Neural cell (in vitro differentiated cells): ENCODE results near the gene CHIA. TPM values are rescaled to one million over a fixed set of nuclear protein-coding genes. Genes with fewer than 3 reads are reported as not detected.

ENCODE experiments used
- H2AFZ ChIP-seq: fragments of 200-600, 300-800 bp; sonication (generic), shearing (Covaris generic); 2 replicates; pipeline ENCODE4 v1.6.0; 2014; ENCODE audit warnings: low read depth, mild to moderate bottlenecking, antibody characterized with exemption, low read length, moderate library complexity
- H3F3A ChIP-seq: fragments of 200-600 bp; shearing (Covaris generic); 2 replicates; pipeline ENCODE4 v1.6.1; 2016; ENCODE audit warnings: mild to moderate bottlenecking, moderate library complexity, mixed read lengths, antibody characterized with exemption, low read length; ENCODE audit not compliant: insufficient read depth, poor library complexity, severe bottlenecking
- H3K27ac ChIP-seq: fragments of 200-600, 300-800 bp; sonication (generic), shearing (Covaris generic); 2 replicates; pipeline ENCODE4 v1.5.1; 2014; ENCODE audit warnings: mild to moderate bottlenecking, low read length, moderate library complexity
- H3K27me3 ChIP-seq: fragments of 300-800, 200-600 bp; sonication (generic), shearing (Covaris generic); 2 replicates; pipeline ENCODE4 v1.6.0; 2014; ENCODE audit warnings: mild to moderate bottlenecking, low read depth, low read length, moderate library complexity; ENCODE audit not compliant: insufficient read depth
- H3K36me3 ChIP-seq: fragments of 300-800, 200-600 bp; sonication (generic), shearing (Covaris generic); 2 replicates; pipeline ENCODE4 v1.5.1; 2014; ENCODE audit warnings: mild to moderate bottlenecking, antibody characterized with exemption, low read length, moderate library complexity; ENCODE audit not compliant: insufficient read depth
- H3K4me2 ChIP-seq: fragments of 300-800, 200-600 bp; sonication (generic), shearing (Covaris generic); 2 replicates; pipeline ENCODE4 v1.6.0; 2014; ENCODE audit warnings: mild to moderate bottlenecking, low read length
- H3K4me3 ChIP-seq: fragments of 300-800, 200-600 bp; sonication (generic), shearing (Covaris generic); 2 replicates; pipeline ENCODE4 v1.5.1; 2014; ENCODE audit warnings: mild to moderate bottlenecking, low read length, moderate library complexity
- H3K79me2 ChIP-seq: fragments of 200-600 bp; shearing (Covaris generic); replicated peaks from 2 replicates; pipeline ENCODE4 v1.6.0; 2014; ENCODE audit warnings: mild to moderate bottlenecking, low read length, moderate library complexity; ENCODE audit not compliant: insufficient read depth
- H3K9ac ChIP-seq: fragments of 300-800, 200-600 bp; sonication (generic), shearing (Covaris generic); 2 replicates; pipeline ENCODE4 v1.6.1; 2016; ENCODE audit warnings: mild to moderate bottlenecking, low read length, mixed read lengths
- H3K9me2 ChIP-seq: fragments of 200-600 bp; shearing (Covaris generic); 2 replicates; pipeline ENCODE4 v1.6.1; 2016; ENCODE audit warnings: mild to moderate bottlenecking, low read length, mixed read lengths; ENCODE audit not compliant: insufficient read depth
- H3K9me3 ChIP-seq: fragments of 200-600, 300-800 bp; sonication (generic), shearing (Covaris generic); 2 replicates; pipeline ENCODE4 v1.6.1; 2016; ENCODE audit warnings: mild to moderate bottlenecking, mixed run types, low read length, moderate library complexity, mixed read lengths
- H4K20me1 ChIP-seq: fragments of 200-600 bp; shearing (Covaris generic); 2 replicates; pipeline ENCODE4 v1.6.1; 2016; ENCODE audit warnings: mild to moderate bottlenecking, mixed run types; ENCODE audit not compliant: insufficient read depth
- CTCF ChIP-seq: fragments of 450-650 bp; IDR thresholded peaks from 2 replicates; pipeline ENCODE4 v1.5.1; 2014; ENCODE audit warnings: antibody characterized with exemption, mild to moderate bottlenecking, moderate library complexity; ENCODE audit not compliant: poor library complexity, severe bottlenecking
- EP300 ChIP-seq: fragments of 450-650 bp; conservative IDR thresholded peaks from 2 replicates; pipeline ENCODE4 v1.6.1; 2014; ENCODE audit warnings: antibody characterized with exemption, mild to moderate bottlenecking, moderate library complexity; ENCODE audit not compliant: poor library complexity, severe bottlenecking
- EZH2 ChIP-seq: fragments of 200-600, 300-800 bp; shearing (Covaris generic), sonication (generic); IDR thresholded peaks from 2 replicates; pipeline ENCODE4 v1.6.1; 2014; ENCODE audit warnings: antibody characterized with exemption, low read length, borderline replicate concordance, mild to moderate bottlenecking; ENCODE audit not compliant: insufficient read depth, poor library complexity, severe bottlenecking
- MXI1 ChIP-seq: fragments of 450-650 bp; conservative IDR thresholded peaks from 2 replicates; pipeline ENCODE4 v1.6.1; 2014; ENCODE audit warnings: antibody characterized with exemption, mild to moderate bottlenecking; ENCODE audit not compliant: poor library complexity, severe bottlenecking
- POLR2AphosphoS5 ChIP-seq: IDR thresholded peaks from 2 replicates; pipeline ENCODE4 v1.6.1; 2012
- RAD21 ChIP-seq: fragments of 450-650 bp; conservative IDR thresholded peaks from 2 replicates; pipeline ENCODE4 v1.6.1; 2014; ENCODE audit warnings: antibody characterized with exemption, mild to moderate bottlenecking, moderate library complexity
- REST ChIP-seq: IDR thresholded peaks from 2 replicates; pipeline ENCODE4 v1.6.1; 2012; ENCODE audit warnings: borderline replicate concordance
- SMC3 ChIP-seq: fragments of 450-650 bp; conservative IDR thresholded peaks from 2 replicates; pipeline ENCODE4 v1.6.1; 2014; ENCODE audit warnings: antibody characterized with exemption, mild to moderate bottlenecking, moderate library complexity; ENCODE audit not compliant: poor library complexity
- TAF1 ChIP-seq: IDR thresholded peaks from 2 replicates; pipeline ENCODE4 v1.6.1; 2012; ENCODE audit warnings: low read depth
- polyA plus RNA-seq: library from polyadenylated mRNA; depleted of rRNA; stranded (reverse); fragments of >200 nt; gene quantifications from 2 replicates; pipeline ENCODE4 v1.2.3, GENCODE V29; 2014

Gene CHIA
- polyA plus RNA-seq, 1 donor from 2014 or later: not detected

GRCh38 chr1:111366256-111366655, 75.6 kb downstream of the CHIA start:
- H3K9ac ChIP-seq: no peak overlapping the region
- H3K4me2 ChIP-seq: no peak overlapping the region
- H3K79me2 ChIP-seq: no peaks in the 10 kb centered on the region
- H2AFZ ChIP-seq: no peak overlapping the region
- no peaks in the 10 kb centered on the region for H3K36me3 ChIP-seq
- H3F3A ChIP-seq: no peaks in the 10 kb centered on the region
- no peaks in the 10 kb centered on the region for H3K9me2 ChIP-seq
- no peaks in the 10 kb centered on the region for H4K20me1 ChIP-seq
- no peak overlapping the region for H3K4me3 ChIP-seq
- no peaks in the 10 kb centered on the region for H3K27me3 ChIP-seq
- H3K27ac ChIP-seq: no peak overlapping the region
- H3K9me3 ChIP-seq: no peaks in the 10 kb centered on the region
- no peak for TF ChIP-seq RAD21
- no peak for TF ChIP-seq SMC3
- no peak for TF ChIP-seq EZH2
- no peak for TF ChIP-seq CTCF
- no peak for TF ChIP-seq TAF1
- no peak for TF ChIP-seq EP300
- TF ChIP-seq MXI1: no peak
- no peak for TF ChIP-seq POLR2AphosphoS5
- TF ChIP-seq REST: no peak

DNA sequence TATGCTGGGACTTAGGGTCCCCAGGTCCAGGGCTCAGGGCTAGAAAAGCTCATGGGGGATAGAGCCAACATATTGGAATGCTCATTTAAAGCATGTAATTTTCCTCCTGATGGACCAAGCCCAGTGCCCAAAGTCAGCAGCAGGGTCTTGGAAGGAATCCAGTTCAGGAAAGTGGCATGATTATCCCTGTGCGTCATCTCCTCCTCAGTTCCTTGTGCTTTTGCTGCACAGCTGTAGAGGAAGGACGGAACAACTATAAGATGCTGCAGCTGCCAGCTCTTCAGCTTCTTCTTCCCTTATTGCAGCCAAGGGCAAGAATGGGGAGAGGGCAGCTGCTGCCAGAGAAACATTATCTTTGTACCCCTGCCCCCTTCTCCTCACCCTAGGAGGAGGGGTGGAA, 78.5 kb downstream of the CHIA start:
- Histone ChIP-seq H3K9me2 (no peaks in the 10 kb centered on the region), H3K27me3 (no peaks in the 10 kb centered on the region), H3K27ac (no peak overlapping the region), H2AFZ (no peak overlapping the region), H3K79me2 (no peaks in the 10 kb centered on the region), H3F3A (no peaks in the 10 kb centered on the region), H3K9ac (no peak overlapping the region), H3K4me3 (no peak overlapping the region), H3K36me3 (no peaks in the 10 kb centered on the region), H4K20me1 (no peaks in the 10 kb centered on the region), H3K4me2 (no peak overlapping the region), H3K9me3 (no peaks in the 10 kb centered on the region)
- TF ChIP-seq MXI1 (no peak), REST (no peak), RAD21 (no peak), CTCF (no peak), EP300 (no peak)
